ENCODE measurements around the gene TCHP. TPM values are rescaled to one million over a fixed set of nuclear protein-coding genes. Genes with fewer than 3 reads are reported as not detected.

Gene TCHP
- total RNA-seq, 1 donor from 2014 or later = 27.6 TPM

- H3K9me3 Mint-ChIP-seq = no peaks in the 10 kb centered on the region
- peaks cover 8% of the 10 kb centered on the region for H3K36me3 Mint-ChIP-seq (ENCODE audit: low read depth)
- no peak overlapping the region for H3K27ac Mint-ChIP-seq (ENCODE audit: unreplicated experiment)
- no peak overlapping the region for H3K4me3 Mint-ChIP-seq
- no peak for DNase-seq (ENCODE audit: low read depth, low spot score)
- no peaks in the 10 kb centered on the region for H3K4me1 Mint-ChIP-seq
- no peaks in the 10 kb centered on the region for H3K27me3 Mint-ChIP-seq (ENCODE audit: low read depth)
- TF ChIP-seq, protein P1, sequence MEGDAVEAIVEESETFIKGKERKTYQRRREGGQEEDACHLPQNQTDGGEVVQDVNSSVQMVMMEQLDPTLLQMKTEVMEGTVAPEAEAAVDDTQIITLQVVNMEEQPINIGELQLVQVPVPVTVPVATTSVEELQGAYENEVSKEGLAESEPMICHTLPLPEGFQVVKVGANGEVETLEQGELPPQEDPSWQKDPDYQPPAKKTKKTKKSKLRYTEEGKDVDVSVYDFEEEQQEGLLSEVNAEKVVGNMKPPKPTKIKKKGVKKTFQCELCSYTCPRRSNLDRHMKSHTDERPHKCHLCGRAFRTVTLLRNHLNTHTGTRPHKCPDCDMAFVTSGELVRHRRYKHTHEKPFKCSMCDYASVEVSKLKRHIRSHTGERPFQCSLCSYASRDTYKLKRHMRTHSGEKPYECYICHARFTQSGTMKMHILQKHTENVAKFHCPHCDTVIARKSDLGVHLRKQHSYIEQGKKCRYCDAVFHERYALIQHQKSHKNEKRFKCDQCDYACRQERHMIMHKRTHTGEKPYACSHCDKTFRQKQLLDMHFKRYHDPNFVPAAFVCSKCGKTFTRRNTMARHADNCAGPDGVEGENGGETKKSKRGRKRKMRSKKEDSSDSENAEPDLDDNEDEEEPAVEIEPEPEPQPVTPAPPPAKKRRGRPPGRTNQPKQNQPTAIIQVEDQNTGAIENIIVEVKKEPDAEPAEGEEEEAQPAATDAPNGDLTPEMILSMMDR (conservative IDR thresholded peaks at IDR 0.05) = no peak
These were observed 61.5 kb downstream of the TCHP start for GRCh38 chr12:109961612-109962011.

- Mint-ChIP-seq H3K4me3 (no peak overlapping the region), H3K9me3 (no peaks in the 10 kb centered on the region), H3K27ac (ENCODE audit: unreplicated experiment) (no peak overlapping the region), H3K4me1 (no peaks in the 10 kb centered on the region), H3K36me3 (ENCODE audit: low read depth) (peaks cover 5% of the 10 kb centered on the region), H3K27me3 (ENCODE audit: low read depth) (no peaks in the 10 kb centered on the region)
- TF ChIP-seq, protein P1 (conservative IDR thresholded peaks at IDR 0.05) = no peak
- no peak for DNase-seq (ENCODE audit: low read depth, low spot score)
These were observed 62.3 kb downstream of the TCHP start for GRCh38 chr12:109962398-109962797.

DNA sequence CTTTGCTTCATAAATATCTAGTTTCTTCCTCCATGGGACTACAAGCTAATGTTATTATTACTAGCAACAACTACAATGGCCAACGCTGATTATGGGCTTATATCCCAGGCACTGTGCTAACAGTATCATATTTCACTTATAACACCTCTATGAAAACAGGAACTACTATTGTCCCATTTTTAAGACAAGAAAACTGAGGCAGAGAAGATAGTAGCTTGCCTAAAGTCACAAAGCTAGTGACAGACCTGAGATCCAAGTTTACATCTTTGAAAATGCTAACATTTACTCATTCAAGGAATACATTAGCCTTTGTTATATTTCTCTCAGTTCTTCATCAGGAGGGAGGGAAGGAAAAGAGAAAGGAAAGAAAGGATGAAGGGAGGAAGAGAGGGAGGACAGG lies 63.3 kb downstream of the TCHP start:
- H3K36me3 Mint-ChIP-seq (ENCODE audit: low read depth) = peaks cover 5% of the 10 kb centered on the region
- H3K27ac Mint-ChIP-seq (ENCODE audit: unreplicated experiment) = no peak overlapping the region
- no peak overlapping the region for H3K4me3 Mint-ChIP-seq
- no peaks in the 10 kb centered on the region for H3K9me3 Mint-ChIP-seq
- no peak for DNase-seq (ENCODE audit: low read depth, low spot score)
- TF ChIP-seq, protein P1 (conservative IDR thresholded peaks at IDR 0.05) = no peak
- H3K27me3 Mint-ChIP-seq (ENCODE audit: low read depth) = no peaks in the 10 kb centered on the region
- H3K4me1 Mint-ChIP-seq = no peaks in the 10 kb centered on the region

- Mint-ChIP-seq H3K36me3 (ENCODE audit: low read depth) (peaks cover 3% of the 10 kb centered on the region), H3K9me3 (no peaks in the 10 kb centered on the region), H3K4me3 (no peak overlapping the region), H3K4me1 (no peaks in the 10 kb centered on the region), H3K27me3 (ENCODE audit: low read depth) (no peaks in the 10 kb centered on the region), H3K27ac (ENCODE audit: unreplicated experiment) (no peak overlapping the region)
- no peak for DNase-seq (ENCODE audit: low read depth, low spot score)
- TF ChIP-seq, protein P1 (conservative IDR thresholded peaks at IDR 0.05) = no peak
These were observed 63.8 kb downstream of the TCHP start for GRCh38 chr12:109963743-109964429.

DNA sequence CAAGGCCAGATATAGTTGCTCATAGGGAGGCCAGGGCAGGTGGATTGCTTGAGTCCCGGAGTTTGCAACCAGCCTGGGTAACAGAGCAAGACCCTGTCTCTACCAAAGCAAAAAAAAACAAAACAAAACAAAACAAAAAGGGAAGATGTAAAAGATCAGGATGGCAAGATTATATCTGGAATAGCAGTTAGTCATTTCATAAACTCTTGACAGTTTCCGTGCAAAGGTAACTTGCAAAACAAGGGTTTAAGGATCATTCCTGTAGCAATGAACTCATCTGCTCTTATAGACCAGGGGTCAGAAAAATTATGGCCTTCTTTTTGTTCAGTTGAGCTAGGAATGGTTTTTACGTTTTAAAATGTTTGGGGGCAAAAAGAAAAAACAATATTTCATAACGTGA lies 66.5 kb downstream of the TCHP start:
- no peak overlapping the region for H3K27ac Mint-ChIP-seq (ENCODE audit: unreplicated experiment)
- peaks cover 3% of the 10 kb centered on the region for H3K36me3 Mint-ChIP-seq (ENCODE audit: low read depth)
- H3K4me3 Mint-ChIP-seq = no peak overlapping the region
- DNase-seq (ENCODE audit: low read depth, low spot score) = no peak
- H3K27me3 Mint-ChIP-seq (ENCODE audit: low read depth) = no peaks in the 10 kb centered on the region
- no peaks in the 10 kb centered on the region for H3K4me1 Mint-ChIP-seq
- TF ChIP-seq, protein P1 (conservative IDR thresholded peaks at IDR 0.05) = no peak
- H3K9me3 Mint-ChIP-seq = no peaks in the 10 kb centered on the region
